ENCODE results near the gene SPOCD1. TPM values are rescaled to one million over a fixed set of nuclear protein-coding genes. Genes with fewer than 3 reads are reported as not detected.
A peak's percentile ranks its signal among the peaks of the same experiment; 100 is the strongest.

SPOCD1 gene
- total RNA-seq, 1 experiment from 2014 or later = 0.16 TPM

DNA sequence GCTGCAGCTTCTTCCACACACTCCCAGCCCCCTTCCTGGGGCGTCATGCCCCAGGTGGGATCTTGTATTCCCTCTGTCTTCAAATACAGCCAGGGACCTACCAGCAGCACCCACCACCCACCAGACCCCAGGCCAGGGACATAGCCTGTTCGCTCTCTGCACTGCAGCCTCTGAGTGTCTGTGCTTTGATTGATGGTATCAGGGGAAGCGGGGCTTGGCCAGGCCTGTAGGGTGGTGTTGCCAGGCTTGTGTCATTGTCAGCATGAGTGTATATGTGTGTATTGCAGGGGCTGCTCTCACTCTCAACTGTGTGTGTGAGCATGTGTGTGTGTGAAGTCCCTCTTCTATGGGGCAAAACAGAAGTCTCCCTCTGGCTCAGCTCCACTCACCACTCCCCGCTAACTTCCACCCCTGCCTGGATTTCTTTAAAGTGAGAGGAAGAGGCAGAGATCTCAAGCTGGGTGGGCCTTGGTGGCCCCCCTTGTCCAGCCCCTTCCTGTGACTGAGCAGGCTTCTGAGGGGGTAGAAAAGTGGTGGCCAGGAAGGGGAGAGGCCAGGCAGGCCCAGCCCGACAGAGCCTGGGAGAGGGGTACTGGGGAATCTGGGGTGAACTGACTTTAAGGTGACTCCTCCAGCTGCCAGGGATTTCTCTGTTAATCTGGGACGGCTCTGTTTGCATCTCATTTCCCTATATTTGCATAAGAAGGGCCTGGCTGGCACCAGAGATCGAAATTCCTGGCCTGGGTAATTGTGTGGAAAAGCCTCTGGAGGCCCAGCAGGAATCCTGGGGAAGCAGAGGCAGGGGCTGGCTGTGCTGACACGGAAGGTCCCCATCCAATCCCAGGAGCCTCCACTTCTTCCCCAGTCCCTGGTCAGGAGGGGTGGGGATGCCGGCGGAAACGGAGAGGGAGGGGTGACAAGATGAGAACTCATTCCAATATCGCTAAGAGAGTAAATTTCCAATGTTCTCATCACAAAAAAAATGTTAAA is 33.1 kb downstream of the SPOCD1 start:
- H3K9me3 ChIP-seq (replicated peaks) = no peaks in the 10 kb centered on the region
- DNase-seq = no peak
- H3K36me3 ChIP-seq = no peaks in the 10 kb centered on the region
- H3K4me3 ChIP-seq = no peak overlapping the region
- no peak overlapping the region for H3K27ac ChIP-seq
- H3K27me3 ChIP-seq = peaks cover 17% of the 10 kb centered on the region; the same call in 1 of the 2 replicates
- H3K4me1 ChIP-seq = no peaks in the 10 kb centered on the region

DNA sequence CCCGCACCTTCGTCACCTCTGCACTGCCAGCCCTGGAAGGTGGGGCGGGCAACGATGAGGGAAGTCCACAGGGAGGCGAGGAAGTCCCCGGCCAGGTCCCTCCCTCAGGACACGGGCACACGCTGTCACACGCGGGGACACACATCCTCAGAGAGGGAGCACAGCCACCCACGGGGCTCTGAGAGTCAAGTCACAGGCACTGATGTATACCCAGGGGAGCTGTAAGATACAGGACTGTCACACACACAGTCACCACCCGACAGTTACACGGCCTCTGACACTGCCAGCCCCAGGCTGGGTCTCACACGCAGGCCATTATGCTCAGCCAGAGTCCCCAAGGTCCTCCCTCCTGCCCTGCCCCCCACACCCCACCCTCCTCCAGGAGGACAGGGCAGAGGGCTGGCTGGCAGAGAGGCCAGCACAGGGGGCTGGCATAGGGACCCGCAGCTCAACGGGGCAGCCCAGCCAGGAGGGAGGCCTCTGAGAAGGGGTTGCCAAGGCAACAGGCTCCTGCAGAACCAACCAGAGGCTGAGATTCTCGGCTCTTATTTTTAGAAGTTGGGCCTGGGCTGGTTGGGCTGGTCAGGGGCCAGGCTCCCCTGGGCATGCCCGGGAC is 34.0 kb downstream of the SPOCD1 start:
- Histone ChIP-seq H3K9me3 (replicated peaks) (no peaks in the 10 kb centered on the region), H3K36me3 (no peaks in the 10 kb centered on the region), H3K27me3 (peaks cover 17% of the 10 kb centered on the region; the same call in 1 of the 2 replicates), H3K27ac (no peak overlapping the region), H3K4me1 (no peaks in the 10 kb centered on the region; the same call in 1 of the 2 replicates), H3K4me3 (no peak overlapping the region)
- DNase-seq = no peak

DNA sequence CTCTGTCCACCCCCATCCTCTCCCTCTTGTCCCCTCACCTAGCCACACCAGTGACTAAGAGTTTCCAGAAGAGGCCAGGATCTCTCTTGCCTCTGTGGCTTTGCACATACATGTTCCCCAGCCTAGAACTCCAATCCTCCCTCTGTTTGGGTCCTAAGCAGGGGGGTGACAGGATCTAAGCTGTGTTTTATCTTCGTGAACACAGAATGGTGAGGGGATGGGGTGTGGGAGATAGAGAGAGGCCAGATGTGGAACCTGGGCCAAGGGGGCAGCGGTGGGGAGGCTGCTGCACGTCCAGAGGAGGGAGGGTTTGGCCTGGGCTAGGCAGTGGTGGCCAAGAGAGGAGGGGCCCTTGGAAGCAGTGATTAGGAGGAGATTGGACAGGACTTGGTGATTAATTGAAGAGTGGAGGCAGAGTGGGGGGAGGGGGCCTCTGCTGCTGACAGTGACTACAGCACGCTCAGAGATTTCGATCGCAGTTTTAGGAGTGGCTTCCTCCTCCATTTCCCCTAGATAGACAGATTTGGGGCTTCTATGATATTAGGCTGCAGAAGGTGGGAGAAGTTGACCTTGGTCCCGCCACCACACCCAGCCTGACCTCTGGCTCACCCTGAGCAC is 34.6 kb downstream of the SPOCD1 start:
- no peak overlapping the region for H3K4me3 ChIP-seq
- peaks cover 6% of the 10 kb centered on the region; the same call in 1 of the 2 replicates for H3K4me1 ChIP-seq
- no peak for DNase-seq
- H3K36me3 ChIP-seq = no peaks in the 10 kb centered on the region
- H3K9me3 ChIP-seq (replicated peaks) = no peaks in the 10 kb centered on the region
- no peak overlapping the region for H3K27ac ChIP-seq
- H3K27me3 ChIP-seq = peaks cover 17% of the 10 kb centered on the region; the same call in 1 of the 2 replicates

DNA sequence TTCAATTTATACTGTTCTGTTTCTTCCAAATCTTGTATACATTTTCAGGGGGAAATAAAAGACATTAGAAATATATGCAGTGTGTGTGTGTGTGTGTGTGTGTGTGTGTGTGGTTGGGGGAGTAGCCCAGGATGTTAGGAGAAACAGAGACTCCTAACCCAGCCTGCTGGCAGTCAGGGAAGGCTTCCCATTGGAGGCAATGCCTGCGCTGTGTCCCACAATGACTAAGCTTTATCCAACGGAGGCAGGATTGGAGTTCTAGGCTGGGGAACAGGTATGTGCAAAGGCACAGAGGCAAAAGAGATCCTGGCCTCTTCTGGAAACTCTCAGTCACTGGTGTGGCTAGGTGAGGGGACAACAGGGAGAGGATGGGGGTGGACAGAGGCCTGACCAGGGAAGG is 35.2 kb downstream of the SPOCD1 start:
- H3K27ac ChIP-seq = no peak overlapping the region
- peaks cover 7% of the 10 kb centered on the region; the same call in 1 of the 2 replicates for H3K4me1 ChIP-seq

DNA sequence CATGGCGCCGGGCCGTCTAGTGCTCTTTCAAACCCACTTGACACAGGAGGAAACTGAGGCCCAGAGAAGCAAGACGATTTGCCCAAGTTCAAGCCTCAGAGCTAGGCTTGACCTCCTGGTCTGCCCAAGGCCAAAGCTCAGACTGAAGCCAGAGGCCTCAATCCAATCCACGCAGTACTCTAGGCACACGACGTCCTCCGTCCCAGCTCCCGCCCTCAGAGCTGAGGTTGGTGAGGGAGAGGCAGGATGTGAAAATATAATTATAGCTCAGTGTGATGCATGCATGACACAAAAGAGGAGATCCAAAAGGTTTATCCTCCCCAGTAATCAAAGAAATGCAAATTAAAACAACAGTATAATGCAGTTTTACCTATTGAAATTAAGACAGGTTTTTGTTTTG is 36.1 kb downstream of the SPOCD1 start:
- Histone ChIP-seq H3K9me3 (replicated peaks) (no peaks in the 10 kb centered on the region), H3K4me1 (peaks cover 7% of the 10 kb centered on the region; the same call in 1 of the 2 replicates), H3K36me3 (no peaks in the 10 kb centered on the region), H3K27ac (no peak overlapping the region), H3K27me3 (peaks cover 14% of the 10 kb centered on the region; the same call in 1 of the 2 replicates), H3K4me3 (no peak overlapping the region)
- no peak for DNase-seq

More for the DNA sequence above, 35.2 kb downstream of the SPOCD1 start:
- no peak for DNase-seq
- H3K27me3 ChIP-seq = peaks cover 17% of the 10 kb centered on the region; the same call in 1 of the 2 replicates
- no peaks in the 10 kb centered on the region for H3K9me3 ChIP-seq (replicated peaks)
- H3K4me3 ChIP-seq = no peak overlapping the region
- no peaks in the 10 kb centered on the region for H3K36me3 ChIP-seq

DNA sequence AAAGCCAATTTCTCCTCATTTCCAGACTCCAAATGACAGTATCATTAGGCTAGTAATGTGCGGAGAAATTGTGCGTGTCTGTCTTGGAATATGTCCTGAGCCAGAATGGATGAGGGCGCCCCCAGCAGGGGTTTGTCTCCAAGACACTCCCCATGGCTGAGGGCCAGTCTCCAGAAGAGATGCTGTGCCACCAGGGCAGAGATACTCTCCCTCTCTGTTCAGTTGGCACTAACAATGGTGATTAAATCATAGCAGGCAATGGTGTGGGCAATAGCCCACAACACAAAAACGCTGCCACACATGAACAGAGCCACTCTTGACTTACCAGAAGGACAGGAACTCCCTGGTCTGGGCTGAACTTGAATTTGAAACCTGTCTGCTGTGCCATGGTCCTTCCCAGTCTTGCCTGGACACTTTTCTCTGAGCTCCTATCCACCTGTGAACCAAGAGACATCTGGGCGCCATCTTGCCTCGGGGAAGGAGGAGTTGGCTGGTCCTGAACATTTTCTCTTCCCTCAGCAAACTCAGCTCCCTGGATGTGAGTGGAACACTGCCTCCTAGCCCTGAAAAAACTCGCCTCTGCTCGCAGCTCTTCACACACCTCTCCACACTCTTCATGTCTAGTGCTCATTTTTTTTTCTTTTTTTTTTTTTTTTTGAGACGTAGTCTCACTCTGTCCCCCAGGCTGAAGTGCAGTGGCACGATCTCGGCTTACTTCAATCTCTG is 36.9 kb downstream of the SPOCD1 start:
- no peak for DNase-seq
- Histone ChIP-seq H3K27me3 (peaks cover 14% of the 10 kb centered on the region; the same call in 1 of the 2 replicates), H3K9me3 (replicated peaks) (no peaks in the 10 kb centered on the region), H3K4me3 (no peak overlapping the region), H3K36me3 (no peaks in the 10 kb centered on the region), H3K4me1 (peaks cover 7% of the 10 kb centered on the region; the same call in 1 of the 2 replicates), H3K27ac (no peak overlapping the region)

DNA sequence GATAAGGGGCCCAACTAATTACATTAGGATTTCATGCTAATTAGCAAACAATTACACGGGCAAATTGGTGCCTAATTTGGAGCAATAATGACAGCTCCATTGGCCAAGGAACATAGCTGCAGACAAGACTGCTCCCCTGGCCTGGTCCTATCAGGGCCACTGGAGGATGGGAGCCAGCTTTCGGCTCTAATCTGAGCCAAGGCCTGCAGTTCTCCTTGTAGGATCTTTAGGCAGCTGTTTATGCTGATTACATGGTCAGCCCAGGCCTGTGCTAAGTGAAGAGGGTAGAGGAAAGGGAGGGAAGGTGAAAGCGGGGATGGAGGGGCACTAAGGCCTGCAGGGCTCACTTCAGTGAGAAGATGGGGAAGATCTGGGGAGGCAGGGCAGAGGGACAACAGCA is 39.3 kb downstream of the SPOCD1 start:
- Histone ChIP-seq H3K4me3 (no peak overlapping the region), H3K4me1 (peaks cover 7% of the 10 kb centered on the region; the same call in 1 of the 2 replicates), H3K36me3 (no peaks in the 10 kb centered on the region), H3K27me3 (peaks cover 3% of the 10 kb centered on the region; the same call in 1 of the 2 replicates), H3K27ac (peak overlapping the region; percentile 5; the same call in 1 of the 2 replicates), H3K9me3 (replicated peaks) (no peaks in the 10 kb centered on the region)
- DNase-seq = peak; percentile 59 to 64

DNA sequence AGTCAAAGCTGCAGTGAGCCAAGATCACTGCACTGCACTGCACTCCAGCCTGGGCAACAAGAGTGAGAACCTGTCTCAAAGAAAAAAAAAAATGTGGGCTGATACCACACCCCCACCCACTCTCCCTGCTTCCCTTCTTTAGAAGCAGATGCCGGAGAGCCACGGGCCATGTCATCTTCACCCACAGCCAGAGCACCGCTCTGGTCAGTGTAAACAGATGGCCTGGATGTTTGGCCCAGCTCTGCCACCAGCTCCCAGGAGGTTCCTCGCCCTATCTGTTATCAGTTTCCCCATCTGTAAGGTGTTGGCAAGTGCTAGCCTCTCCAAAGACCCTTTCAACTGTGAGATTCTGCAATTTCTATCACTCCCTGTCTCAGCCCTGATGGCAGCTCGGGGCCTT is 39.8 kb downstream of the SPOCD1 start:
- H3K36me3 ChIP-seq = no peaks in the 10 kb centered on the region
- H3K9me3 ChIP-seq (replicated peaks) = no peaks in the 10 kb centered on the region
- H3K4me3 ChIP-seq = no peak overlapping the region
- H3K27me3 ChIP-seq = no peaks in the 10 kb centered on the region; the same call in 1 of the 2 replicates
- peak overlapping the region; percentile 5; the same call in 1 of the 2 replicates for H3K27ac ChIP-seq
- DNase-seq = no peak
- H3K4me1 ChIP-seq = peaks cover 7% of the 10 kb centered on the region; the same call in 1 of the 2 replicates

DNA sequence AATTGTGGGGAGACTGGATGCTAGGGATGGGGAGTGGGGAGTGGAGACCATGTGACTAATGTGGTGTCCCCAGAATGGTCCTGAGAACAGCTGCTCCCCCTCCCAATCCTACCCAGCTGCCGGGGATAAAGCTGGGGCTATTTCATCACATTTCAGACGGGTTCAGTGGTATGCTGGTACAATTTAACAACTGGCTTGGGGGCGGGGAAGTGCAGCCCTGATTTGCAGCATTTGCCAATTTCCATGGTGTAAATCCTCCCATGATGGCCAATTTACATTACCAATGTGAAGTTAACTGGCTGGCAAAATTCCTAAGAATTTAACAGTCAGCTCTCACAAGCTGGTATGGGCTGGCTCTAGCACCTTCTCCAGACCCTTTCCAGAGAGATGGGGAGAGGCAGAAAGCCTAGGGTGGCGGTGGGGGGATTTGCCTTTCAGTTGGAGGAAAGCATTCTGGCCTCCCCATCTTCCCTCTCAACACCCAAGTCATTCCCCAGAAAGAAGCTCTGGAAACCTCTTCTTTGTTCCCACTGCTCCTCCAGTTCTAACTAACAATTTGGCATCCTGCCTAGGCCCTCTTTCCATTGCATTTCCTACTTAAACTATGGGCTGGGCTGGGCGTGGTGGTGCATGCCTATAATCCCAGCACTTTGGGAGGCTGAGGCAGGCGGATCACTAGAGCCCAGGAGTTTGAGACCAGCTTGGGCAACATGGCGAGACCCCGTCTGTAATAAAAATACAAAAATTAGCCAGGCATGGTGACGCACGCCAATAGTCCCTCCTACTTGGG is 40.4 kb downstream of the SPOCD1 start:
- peak; percentile 38 to 54 for DNase-seq
- peak overlapping the region; percentile 8; the same call in 1 of the 2 replicates for H3K27ac ChIP-seq
- H3K27me3 ChIP-seq = no peaks in the 10 kb centered on the region
- peaks cover 7% of the 10 kb centered on the region; the same call in 1 of the 2 replicates for H3K4me1 ChIP-seq
- no peaks in the 10 kb centered on the region for H3K36me3 ChIP-seq
- H3K9me3 ChIP-seq (replicated peaks) = no peaks in the 10 kb centered on the region
- H3K4me3 ChIP-seq = no peak overlapping the region

DNA sequence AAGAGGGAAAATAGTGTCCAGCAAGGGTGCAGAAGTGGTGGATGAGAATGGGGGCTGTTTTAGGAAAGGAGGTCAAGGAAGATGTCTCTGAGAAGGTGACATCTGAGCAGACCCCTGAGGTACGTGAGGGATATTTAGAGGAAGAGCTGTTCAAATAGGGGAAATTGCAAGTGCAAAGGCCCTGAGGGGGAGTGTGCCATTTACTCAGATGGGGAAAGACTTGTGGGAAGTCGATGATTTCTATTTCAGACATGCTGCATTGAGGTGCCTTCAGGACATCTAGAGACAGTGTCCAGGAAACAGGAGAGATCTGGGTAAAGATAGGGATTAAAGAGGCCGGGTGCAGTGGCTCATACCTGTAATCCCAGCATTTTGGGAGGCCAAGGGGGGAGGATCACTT is 41.3 kb downstream of the SPOCD1 start:
- no peak overlapping the region for H3K4me3 ChIP-seq
- no peak for DNase-seq

DNA sequence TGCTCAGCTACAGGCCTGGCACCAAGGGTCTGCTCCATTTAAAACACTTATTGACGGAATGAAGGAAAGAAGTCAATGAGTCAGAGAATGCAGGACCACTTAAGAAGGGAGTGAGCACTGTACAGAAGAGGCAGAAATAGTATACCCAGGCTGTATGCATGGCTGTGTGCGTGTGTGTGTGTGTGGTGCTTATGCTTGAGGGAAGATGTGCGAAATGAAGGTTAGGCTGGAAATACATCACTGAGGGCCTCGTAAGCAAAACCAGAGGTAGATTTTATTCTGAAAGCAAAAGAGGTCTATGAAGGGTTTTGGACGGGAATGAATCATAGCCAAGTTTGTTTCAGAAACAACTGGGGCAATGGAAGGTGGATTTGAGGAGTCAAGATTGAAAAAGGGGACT is 42.0 kb downstream of the SPOCD1 start:
- DNase-seq = no peak
- Histone ChIP-seq H3K4me1 (peaks cover 14% of the 10 kb centered on the region; the same call in 1 of the 2 replicates), H3K4me3 (no peak overlapping the region), H3K27me3 (peaks cover 3% of the 10 kb centered on the region), H3K27ac (no peak overlapping the region), H3K9me3 (replicated peaks) (no peaks in the 10 kb centered on the region), H3K36me3 (no peaks in the 10 kb centered on the region)

More for the DNA sequence above, 41.3 kb downstream of the SPOCD1 start:
- H3K36me3 ChIP-seq = no peaks in the 10 kb centered on the region
- no peaks in the 10 kb centered on the region for H3K9me3 ChIP-seq (replicated peaks)
- peaks cover 3% of the 10 kb centered on the region; the same call in 1 of the 2 replicates for H3K27me3 ChIP-seq
- H3K27ac ChIP-seq = no peak overlapping the region
- peaks cover 14% of the 10 kb centered on the region; the same call in 1 of the 2 replicates for H3K4me1 ChIP-seq

DNA sequence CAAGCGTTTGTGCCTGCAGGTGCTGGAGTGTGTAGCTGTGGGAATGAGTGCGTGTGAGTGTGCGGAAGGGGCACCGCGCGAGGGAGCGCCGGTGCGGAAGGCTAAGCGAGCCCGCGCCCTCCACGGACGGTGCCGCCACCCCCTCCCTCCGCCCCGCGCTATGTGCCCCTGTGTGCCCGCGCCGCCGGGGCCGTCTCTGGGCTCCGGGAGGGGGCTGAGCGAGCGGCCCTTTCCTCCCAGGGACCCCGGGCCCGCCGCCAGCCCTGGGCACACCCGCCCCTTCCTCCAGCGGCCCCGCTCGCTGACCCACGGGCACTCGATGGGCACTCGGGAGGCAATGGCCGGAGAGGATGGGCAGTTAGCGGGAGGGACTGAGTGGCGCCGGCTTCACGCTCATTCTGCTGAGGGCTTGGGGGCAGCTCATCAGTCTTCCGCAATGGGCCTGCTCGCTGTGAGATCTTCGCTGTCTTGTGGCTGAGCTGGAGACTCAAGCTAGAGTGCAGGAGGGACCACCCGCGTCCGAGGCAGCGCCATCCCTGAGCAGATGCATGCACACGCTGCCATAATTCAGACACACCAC is 43.1 kb downstream of the SPOCD1 start:
- no peak overlapping the region for H3K27ac ChIP-seq
- peaks cover 6% of the 10 kb centered on the region for H3K27me3 ChIP-seq
- DNase-seq = no peak
- H3K4me1 ChIP-seq = peaks cover 14% of the 10 kb centered on the region; the same call in 1 of the 2 replicates
- H3K4me3 ChIP-seq = no peak overlapping the region
- H3K36me3 ChIP-seq = no peaks in the 10 kb centered on the region
- no peaks in the 10 kb centered on the region for H3K9me3 ChIP-seq (replicated peaks)
